ENCODE results near the gene NPW. TPM values are rescaled to one million over a fixed set of nuclear protein-coding genes. Genes with fewer than 3 reads are reported as not detected.

Gene NPW
- total and polyA plus RNA-seq, 12 donors, result 0.50 to 3.9 (median 1.2) TPM; not detected in 6

GRCh38 chr16:2035431-2036199 lies 16.0 kb downstream of the NPW start:
- peak in 2 of 7 donors; percentile 26 to 71 for DNase-seq
- Histone ChIP-seq H3K27ac (peak overlapping the region in 4 of 5 donors; percentile 37 to 90 (median 60)), H3K4me1 (replicated peaks in 1 of 2) (peaks cover 9 to 69% of the 10 kb centered on the region in 2 donors), H3K4me3 (peak overlapping the region in 1 of 4 donors; percentile 10), H3K9me3 (replicated peaks in 1 of 3) (no peaks in the 10 kb centered on the region), H3K27me3 (no peaks in the 10 kb centered on the region), H3K36me3 (replicated peaks in 1 of 2) (no peaks in the 10 kb centered on the region)
- WGBS, 4 donors, result 51 to 75% (median 67%) methylated on average over 8 to 34 of the region's 34 CpGs
- intact Hi-C loops (cut with DNase I), result no loop called here
- TF ChIP-seq POLR2A (IDR thresholded peaks at IDR 0.05), result no peak
- no peak for TF ChIP-seq CTCF (IDR thresholded peaks at IDR 0.05)

- H3K4me3 ChIP-seq, result peak overlapping the region in 1 of 4 donors; percentile 10
- intact Hi-C loops (cut with DNase I), result no loop called here
- no peaks in the 10 kb centered on the region for H3K36me3 ChIP-seq (replicated peaks in 1 of 2)
- no peaks in the 10 kb centered on the region for H3K9me3 ChIP-seq (replicated peaks in 1 of 3)
- TF ChIP-seq POLR2A (IDR thresholded peaks at IDR 0.05) (no peak), CTCF (IDR thresholded peaks at IDR 0.05) (no peak)
- no peaks in the 10 kb centered on the region for H3K27me3 ChIP-seq
- peaks cover 9 to 69% of the 10 kb centered on the region in 2 donors for H3K4me1 ChIP-seq (replicated peaks in 1 of 2)
- DNase-seq, result no peak
- WGBS, 4 donors, result 83 to 86% (median 85%) methylated on average over 23 to 47 of the region's 47 CpGs
- H3K27ac ChIP-seq, result peak overlapping the region in 4 of 5 donors; percentile 37 to 90 (median 60)
These were observed 16.8 kb downstream of the NPW start for GRCh38 chr16:2036200-2036966.

- no peaks in the 10 kb centered on the region for H3K9me3 ChIP-seq (replicated peaks in 1 of 3)
- intact Hi-C loops (cut with DNase I), result no loop called here
- DNase-seq, result no peak
- no peak overlapping the region for H3K4me3 ChIP-seq
- no peaks in the 10 kb centered on the region for H3K27me3 ChIP-seq
- peaks cover 9 to 69% of the 10 kb centered on the region in 2 donors for H3K4me1 ChIP-seq (replicated peaks in 1 of 2)
- H3K36me3 ChIP-seq (replicated peaks in 1 of 2), result no peaks in the 10 kb centered on the region
- H3K27ac ChIP-seq, result peak overlapping the region in 2 of 5 donors; percentile 72 to 90
- no peak for TF ChIP-seq POLR2A (IDR thresholded peaks at IDR 0.05)
- no peak for TF ChIP-seq CTCF (IDR thresholded peaks at IDR 0.05)
- WGBS, 4 donors, result 87 to 93% (median 89%) methylated on average over 6 to 15 of the region's 15 CpGs
These were observed 17.5 kb downstream of the NPW start for GRCh38 chr16:2037115-2037514.

- WGBS, 4 donors, result 74 to 77% (median 76%) methylated on average over 17 to 29 of the region's 29 CpGs
- Histone ChIP-seq H3K36me3 (replicated peaks in 1 of 2) (no peaks in the 10 kb centered on the region), H3K27ac (peak overlapping the region in 2 of 5 donors; percentile 72 to 90), H3K9me3 (replicated peaks in 1 of 3) (no peaks in the 10 kb centered on the region), H3K27me3 (no peaks in the 10 kb centered on the region), H3K4me3 (no peak overlapping the region), H3K4me1 (replicated peaks in 1 of 2) (peaks cover 9 to 62% of the 10 kb centered on the region in 2 donors)
- TF ChIP-seq CTCF (IDR thresholded peaks at IDR 0.05) (no peak), POLR2A (IDR thresholded peaks at IDR 0.05) (no peak)
- no peak for DNase-seq
- intact Hi-C loops (cut with DNase I), result no loop called here
These were observed 18.2 kb downstream of the NPW start for GRCh38 chr16:2037647-2038381.

Measured in adrenal gland (tissue), 12 donors.